Activated naive CD8-positive, alpha-beta T cell treated with anti-CD3 and anti-CD28 coated beads, Interleukin-2, amount 50 U/mL, for 16 hours (primary cell): Measurements from ENCODE around the gene LST1.
"Not testable (repeated sequence)": the region's sequence is repeated elsewhere in the genome, so short reads cannot be mapped to it uniquely, and the experiment has no call there.

Experiments used
- DNase-seq: peaks from one replicate; pipeline ENCODE4 v3.0.0-alpha.2; 2020; ENCODE audit warnings: low read depth, low spot score

LST1 gene

DNA sequence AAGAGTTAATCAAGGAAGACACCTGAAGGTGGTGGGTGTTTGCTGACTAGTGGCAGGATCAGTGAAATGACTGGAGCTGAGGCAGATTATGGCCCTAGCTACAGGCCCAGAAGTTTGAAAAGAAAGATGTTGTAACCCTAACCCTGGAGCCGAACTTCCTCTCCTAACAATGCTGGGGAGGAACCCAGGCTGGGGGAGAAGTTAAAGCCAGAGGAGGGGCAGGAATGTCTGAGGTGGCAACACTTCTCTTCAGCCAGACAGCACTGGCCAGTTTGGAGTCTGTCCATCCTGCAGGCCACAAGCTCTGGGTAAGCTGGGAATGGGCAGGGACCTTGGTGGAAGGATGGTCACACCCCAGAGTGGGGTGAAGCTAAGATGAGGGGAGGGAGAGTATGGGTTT lies at the start of gene LST1:
TSS of gene LST1 (plus strand) at position 270 of the 400 bp plus-strand sequence. CDS start 1,023 bp downstream, outside the sequence.
- DNase-seq: no peak

DNA sequence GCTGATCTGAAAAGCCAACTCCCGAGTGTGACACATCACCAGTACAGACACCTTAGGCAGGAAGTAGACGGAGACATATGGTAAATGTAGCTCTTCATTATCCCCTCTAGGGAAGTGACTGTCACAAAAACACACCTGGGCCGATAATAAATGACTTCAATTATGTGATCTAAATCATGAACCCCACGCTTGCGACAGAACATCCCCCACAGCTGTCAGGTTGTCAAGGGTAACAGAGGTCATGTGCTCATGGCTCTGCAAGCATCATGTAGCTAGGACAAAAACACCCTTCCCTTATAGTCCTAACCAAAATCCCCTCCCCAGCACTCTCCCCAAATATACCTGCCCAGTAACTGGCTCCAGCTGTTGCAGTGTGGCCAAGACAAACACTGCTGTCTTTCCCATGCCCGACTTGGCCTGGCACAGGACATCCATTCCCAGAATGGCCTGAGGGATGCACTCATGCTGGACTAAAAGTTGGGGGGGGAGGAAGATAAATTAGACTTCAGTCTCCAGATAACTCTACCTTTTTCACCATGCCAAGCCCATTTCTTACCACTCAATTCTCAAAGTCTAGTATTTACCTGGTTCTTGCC lies 47.2 kb upstream of the LST1 start:
- DNase-seq: no peak

DNA sequence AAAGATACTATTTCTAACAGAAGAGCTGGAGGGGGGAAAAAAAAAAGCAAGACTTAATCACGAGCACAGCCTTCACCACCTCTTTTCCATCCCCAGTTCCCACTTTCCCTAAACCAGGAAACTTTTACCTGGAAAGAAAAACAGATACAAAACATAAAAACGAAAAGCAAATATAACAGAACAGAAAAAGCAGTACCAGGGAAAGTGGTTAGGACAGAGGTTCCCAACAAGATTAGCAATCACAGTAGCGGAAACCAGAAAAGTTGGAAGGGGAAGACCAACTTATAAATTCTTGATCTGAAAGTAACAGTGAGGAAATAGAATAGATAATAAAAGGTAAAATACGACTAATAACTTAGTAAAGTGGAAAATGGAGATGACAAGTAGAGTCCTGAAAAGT lies 45.4 kb upstream of the LST1 start:
- no peak for DNase-seq

DNA sequence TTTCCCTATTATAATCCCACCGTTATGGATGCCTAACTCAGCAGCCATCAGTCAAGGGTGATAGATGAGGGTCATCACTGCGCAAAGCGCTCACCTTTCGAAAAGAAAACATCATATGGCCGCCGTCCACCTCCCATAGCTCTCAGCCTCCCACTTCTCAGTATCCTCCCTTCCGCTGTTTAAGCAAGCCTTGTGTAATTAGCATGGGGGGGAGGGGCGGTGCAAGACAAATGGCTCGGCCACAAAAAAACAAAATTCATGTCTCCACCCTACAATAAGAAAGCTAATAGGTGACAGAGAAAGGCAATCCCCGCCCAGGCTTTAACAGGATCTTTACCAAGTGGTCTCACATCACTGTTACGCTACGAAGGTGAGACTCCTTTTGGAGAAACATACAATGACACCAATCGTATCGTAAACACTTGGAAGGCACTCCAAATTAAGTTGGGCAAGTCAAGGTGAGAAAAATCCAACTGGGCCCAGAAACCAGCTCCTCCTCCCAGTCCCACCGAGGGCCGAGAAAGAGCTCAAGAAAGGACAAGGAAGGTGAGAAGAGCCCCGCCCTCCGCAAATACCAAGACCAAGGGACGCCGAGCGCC lies 44.9 kb upstream of the LST1 start:
- peak; percentile 18 for DNase-seq

DNA sequence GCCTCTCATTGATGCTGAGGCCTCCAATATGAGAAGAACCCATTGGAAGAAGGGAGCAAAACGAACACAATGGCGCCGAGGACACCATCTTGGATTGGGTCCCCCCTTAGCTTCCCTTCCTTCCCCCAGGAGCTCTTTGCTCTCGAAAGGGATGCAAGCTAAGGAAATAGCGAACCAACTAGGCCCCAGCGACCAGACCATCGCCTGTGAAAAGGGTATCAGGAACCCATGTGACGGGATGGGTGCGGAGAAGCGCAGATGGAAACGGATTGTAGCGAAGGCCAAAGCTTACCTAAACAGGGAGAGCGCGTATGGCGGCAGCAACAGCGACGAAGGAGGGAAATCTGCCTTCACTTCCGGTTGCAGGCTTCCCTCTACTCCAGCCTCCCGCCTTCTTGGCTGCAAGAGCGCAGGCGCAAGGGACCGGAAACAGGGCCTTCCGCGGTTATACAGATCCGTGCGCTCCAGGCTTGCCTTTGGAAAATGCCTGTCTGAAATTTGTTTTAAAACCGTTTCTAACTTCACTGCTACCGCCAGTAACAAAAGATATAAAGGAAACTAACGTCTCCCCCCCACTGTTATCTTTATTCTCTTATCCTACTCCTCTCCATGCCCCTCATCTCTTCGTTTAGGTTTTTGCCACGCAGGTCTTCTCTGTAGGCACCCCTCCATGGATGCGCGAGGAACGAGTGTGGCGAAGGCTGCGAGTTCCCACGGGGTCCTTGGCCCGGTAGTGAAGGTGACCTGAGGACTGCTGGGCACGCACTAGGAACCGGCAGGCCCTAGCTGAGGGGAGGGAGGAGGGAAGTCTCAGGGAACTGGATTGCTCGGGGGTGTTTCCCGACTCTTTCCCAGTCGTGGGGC lies 44.2 kb upstream of the LST1 start, which contains the start of gene DDX39B:
TSS of gene DDX39B (minus strand) at position 346 of the 864 bp plus-strand sequence. CDS start 1,471 bp downstream, outside the sequence.
- peak; percentile 83 for DNase-seq

DNA sequence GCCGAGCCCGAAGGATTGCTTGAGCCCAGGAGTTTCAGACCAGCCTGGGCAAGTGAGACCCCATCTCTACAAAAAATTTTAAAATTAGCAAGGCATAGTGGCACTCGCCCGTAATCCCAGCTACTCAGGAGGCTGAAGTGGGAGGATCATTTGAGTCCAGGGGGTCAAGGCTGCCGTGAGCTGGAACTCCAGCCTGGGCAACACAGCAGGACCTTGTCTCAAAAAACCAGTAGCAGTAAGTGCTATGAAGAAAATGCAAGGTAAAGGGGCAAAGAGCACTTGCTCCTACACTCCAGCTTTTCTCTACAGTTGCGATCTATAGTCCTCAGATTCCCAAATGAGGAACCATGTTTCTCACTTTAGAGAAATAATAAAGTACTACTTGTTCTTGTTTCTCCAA lies 42.4 kb upstream of the LST1 start:
- no peak for DNase-seq

DNA sequence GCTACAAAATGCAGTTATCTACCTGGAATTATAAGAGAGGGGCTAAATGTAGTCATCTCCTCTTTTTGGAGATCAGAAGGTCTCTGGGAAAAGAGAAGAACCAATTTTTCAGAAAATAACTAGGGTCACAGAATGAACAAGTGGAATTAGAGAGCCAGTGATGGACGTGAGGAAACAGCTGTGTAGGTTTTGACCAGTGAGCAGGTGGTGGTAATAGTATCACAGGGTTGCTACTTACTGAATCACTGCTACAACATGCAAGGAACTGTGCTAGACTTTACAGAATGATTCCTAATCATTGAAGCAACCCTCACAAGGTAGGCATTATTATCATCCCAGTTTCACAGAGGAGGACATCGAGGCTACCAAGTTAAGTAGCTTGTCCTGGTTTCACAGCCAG lies 41.4 kb upstream of the LST1 start:
- no peak for DNase-seq

DNA sequence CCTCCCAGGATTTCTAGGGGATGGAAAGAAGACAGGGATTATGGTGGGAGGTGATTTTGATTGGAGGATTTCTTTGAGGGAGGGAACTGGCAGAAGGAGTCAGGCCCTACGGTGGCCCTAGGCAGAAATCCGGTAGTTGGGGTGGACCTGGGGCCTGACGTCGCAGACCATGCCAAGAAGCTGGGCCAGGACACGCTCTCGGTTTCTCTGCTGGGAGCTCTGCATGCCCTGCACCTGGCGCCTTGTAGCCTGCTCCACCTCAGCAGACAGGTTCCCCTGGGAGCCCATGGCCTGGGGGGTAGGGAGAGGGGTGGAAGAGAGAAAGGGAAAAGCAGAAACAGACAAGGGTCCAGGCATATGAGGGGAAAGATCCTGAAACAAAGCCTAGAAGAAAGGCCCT lies 40.8 kb upstream of the LST1 start:
- no peak for DNase-seq

DNA sequence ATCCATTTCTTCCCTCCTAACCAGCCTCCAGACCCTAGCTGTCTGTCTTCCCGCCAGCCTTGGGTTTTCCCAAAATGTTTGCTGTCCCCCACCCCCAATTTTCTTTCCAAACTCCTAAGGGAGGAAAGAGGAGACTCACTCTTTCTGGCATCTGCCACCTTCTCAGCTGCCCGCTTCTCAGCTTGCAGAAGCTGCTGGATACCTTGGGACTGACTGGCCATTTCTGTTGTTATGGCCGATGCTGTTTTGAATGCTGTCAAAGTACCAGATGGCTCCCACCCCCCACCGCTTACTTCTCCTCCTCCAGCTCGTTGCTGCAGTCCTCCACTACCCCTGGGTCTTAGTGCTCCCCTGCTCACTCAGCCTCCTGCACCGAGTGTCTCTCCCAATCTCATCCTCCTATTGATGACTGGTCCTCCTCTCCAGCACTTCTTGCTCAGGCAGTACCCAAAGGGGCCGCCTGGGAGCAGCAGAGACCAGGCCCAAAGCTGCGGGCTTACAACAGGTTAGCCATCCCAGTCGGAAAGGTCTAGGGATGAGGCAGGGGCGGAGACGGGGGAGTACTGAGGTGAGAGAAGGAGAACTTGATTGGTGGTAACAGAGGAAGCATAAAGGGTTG lies 39.6 kb upstream of the LST1 start, which contains the start of gene ATP6V1G2:
TSS of gene ATP6V1G2 (minus strand) at position 270 of the 619 bp plus-strand sequence. CDS start at position 221, 49 bp downstream.
- DNase-seq: peak; percentile 70

DNA sequence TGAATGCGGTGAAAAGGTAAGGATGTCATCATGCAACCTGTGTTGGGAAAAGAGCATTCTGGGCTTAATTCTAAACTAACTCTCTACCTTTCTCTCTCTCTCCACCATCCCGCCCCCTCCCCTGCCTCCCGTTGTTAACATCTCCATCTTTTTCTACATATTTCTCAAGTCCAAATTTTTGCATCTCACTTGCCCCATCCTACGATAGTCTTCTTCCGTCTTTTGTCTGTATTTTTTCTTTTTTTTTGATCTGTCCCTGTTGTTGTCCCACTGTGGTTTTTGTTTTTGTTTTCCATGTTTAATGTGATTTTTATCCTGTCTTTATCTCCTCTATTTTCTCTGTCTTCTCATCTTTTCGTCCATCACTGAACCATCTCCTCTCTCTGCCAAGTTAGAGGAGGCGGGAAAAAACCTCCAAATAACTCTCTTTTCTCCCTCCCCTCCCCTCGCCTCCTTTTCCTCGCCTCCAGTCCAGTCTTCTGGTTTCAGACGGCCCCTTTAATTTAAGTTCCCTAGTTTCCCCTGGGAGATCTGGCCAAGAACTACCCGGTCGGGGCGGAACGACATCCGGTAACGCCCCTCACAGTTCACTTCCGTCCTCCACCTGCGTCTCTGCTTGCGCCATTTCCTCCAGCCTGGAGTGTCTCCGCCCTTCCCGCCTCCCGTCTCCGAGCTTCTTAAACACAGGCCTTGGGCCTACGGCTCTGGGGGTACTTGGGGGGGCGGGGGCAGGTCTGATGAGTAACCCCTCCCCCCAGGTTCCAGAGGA lies 38.9 kb upstream of the LST1 start, which contains the start of gene NFKBIL1:
TSS of gene NFKBIL1 (plus strand) at position 651 of the 769 bp plus-strand sequence. CDS start at position 738, 87 bp downstream.
- peak; percentile 76 for DNase-seq

DNA sequence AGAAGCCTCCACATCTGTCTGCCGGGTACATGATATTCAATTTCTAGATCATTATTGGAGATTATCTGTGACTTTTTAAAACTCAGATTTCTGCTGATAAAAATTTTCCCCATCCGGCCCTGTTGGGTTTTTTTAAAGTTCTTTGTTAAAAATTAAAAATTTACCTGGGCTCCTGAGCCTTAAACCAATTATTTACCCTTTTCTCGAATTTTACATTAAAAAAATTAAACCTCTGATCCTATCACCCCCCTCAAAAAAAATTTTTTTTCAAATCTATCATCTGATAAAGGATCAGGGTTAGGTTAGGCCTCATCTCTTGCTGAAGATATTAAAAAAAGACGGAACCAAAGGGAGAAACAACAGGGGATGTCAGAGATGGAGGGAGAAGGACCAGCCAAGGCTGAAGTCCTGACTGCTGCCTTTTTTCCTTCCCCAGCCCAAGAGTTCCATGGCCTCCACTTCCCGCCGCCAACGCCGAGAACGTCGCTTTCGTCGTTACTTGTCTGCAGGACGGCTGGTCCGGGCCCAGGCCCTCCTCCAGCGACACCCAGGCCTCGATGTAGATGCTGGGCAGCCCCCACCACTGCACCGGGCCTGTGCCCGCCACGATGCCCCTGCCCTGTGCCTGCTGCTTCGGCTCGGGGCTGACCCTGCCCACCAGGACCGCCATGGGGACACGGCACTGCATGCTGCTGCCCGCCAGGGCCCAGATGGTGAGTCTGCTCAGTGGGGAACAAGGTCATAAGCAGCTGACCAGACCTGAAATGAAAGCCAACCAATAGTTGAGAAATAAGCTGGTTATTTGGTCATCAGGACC lies 38.1 kb upstream of the LST1 start:
- DNase-seq: no peak

DNA sequence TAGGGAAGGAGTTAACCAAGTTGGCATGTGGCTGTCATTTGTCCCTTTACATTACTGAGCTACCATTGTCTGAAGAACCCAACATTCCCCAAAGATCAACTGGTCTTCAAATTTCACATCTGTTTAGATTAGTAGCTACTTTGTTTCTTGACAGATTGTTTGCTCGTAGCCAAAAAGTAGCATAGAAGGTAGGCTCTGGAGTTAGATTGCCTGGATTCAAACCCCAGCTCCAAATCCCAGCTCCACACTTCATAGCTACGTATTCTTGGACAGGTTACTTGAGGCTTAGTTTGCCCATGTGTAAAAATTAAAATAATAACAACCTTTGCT lies 37.6 kb upstream of the LST1 start:
- DNase-seq: no peak

DNA sequence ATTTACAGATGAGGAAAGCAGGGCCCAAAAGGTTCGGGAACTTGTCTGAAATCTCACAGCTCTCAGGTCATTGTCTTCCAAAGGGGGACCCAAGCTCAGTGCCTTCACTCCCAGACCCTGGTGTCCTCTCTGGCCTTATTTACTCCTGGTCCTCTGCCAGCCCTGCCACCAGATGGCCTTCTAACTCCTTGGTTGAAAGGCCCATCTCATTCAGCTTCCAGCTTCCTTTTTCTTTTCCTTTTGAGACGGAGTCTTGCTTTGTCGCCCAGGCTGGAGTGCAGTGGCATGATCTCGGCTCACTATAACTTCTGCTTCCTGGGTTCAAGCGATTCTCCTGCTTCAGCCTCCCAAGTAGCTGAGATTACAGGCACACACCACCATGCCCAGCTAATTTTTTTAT lies 34.7 kb upstream of the LST1 start:
- not testable (repeated sequence) for DNase-seq

DNA sequence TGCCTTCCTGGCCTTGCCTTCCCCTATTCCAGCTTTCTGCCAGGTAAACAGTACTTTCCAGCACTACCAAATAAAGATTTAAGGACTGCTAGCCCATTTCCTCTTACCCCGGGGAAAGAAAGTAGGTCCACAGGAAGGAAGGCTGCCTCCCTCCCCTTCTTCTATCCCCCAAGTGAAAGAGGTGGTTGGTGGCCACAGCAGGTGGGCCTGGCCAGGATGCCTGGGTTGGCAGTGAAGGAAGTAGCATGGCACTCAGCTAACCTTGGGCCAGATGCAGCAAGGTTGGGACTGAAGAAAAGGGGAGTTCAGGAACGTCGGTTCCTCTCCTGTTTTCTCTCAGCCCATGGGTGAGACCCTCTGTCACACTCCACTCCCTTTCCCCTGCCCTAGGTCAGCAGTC lies 29.8 kb upstream of the LST1 start:
- no peak for DNase-seq

DNA sequence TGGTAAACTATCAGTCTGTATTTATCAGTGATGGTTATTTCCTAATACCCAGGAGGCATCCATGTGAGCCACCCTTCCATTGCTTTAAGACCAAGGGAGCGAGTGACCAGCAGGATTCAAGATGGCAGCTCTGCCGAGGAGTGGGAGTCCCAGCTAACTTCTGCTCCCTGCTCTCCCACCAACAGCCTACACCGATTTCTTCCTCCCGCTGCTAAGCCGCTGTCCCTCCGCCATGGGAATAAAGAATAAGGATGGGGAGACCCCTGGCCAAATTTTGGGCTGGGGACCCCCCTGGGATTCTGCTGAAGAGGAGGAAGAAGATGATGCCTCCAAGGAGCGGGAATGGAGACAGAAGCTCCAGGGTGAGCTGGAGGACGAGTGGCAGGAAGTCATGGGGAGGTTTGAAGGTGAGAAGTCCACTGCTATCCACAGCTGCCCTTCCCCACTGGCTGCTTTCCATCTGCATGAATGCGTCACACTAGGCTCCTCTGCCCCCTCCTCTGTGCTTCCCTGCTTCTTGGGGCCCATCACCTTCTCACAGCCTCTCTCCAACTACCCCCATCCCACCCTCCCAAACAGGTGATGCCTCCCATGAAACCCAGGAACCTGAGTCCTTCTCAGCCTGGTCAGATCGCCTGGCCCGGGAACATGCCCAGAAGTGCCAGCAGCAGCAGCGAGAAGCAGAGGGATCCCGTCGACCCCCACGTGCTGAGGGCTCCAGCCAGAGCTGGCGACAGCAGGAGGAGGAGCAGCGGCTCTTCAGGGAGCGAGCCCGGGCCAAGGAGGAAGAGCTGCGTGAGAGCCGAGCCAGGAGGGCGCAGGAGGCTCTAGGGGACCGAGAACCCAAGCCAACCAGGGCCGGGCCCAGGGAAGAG lies 28.4 kb upstream of the LST1 start:
- DNase-seq: no peak

DNA sequence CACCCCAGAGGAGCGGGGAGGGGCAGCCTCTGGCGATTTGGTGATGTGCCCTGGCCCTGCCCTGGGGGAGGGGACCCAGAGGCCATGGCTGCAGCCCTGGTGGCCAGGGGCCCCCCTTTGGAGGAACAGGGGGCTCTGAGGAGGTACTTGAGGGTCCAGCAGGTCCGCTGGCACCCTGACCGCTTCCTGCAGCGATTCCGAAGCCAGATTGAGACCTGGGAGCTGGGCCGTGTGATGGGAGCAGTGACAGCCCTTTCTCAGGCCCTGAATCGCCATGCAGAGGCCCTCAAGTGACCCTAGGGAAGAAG lies 27.8 kb upstream of the LST1 start:
- no peak for DNase-seq

DNA sequence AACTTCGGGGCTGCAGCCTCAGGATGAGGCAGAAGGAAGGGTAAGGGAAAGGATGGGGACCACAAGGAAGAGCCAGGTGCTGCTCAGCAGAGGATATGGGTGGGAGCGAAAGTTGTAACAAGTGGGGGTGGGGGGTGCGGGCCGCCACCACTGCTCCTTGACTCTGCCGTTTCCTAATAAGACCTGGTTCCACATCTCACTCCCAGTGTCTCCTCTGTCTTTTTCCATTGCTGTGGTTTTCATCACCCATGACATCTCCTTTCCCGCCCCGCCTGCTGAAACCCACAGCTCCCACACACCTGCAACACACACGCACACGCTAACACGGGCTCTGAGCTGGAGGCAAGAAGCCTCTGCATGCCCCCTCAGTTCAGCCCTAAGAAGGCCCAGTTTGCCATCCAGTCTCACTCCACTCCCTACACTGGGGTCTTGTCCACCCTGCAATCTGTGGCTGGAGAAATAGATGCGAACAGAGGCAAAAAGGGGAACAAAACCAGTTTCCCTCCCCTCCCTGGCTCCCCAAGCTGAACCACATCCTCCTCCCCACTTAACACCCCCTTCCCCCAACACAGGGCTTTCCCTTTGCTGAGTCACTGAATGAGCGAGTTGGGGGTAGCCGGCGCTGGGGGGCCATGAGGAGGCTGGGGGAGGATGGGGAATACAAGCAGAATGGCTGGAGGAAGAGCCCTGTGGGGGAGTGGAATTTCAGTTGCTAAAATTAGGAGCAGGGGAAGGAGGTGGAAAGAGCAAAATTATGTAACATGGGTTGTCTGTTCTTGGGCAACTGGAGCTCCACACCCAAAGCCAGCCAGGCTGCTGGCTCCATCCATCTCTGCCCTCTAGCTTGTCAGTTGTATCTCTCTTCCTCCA lies 27.2 kb upstream of the LST1 start:
- DNase-seq: peak; percentile 49

DNA sequence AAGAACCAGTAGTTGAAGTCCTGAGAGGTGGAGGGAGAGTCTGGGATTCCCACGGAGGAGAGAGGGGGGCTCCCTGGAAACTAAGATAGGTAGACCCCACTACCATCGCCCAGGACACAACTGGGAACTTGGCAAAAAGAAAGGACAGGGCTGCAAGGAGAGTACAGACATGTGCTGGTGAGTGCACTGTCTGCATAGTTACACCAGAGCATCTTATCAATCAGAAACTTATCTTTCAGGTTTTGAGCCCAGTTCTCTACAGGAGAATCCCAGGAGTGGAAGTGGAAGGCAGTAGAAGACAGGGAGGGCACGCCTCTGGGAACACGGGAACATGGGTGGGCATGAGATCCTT lies 26.5 kb upstream of the LST1 start:
- no peak for DNase-seq
